ENCODE measurements around the gene PCDHGB4.
"Not testable (repeated sequence)": the region's sequence is repeated elsewhere in the genome, so short reads cannot be mapped to it uniquely, and the experiment has no call there.

Gene PCDHGB4

GRCh38 chr5:141397756-141398551 lies 10.5 kb downstream of the PCDHGB4 start, which contains the start of gene PCDHGB5:
TSS of gene PCDHGB5 (plus strand) at chr5:141397947. CDS start at chr5:141398128, 181 bp downstream.
- peak in 1 of 58 donors; percentile 10 for DNase-seq

- no peak for DNase-seq
Measured at GRCh38 chr5:141398608-141399007, 11.1 kb downstream of the PCDHGB4 start.

- no peak for DNase-seq
Measured at GRCh38 chr5:141399555-141400258, 12.2 kb downstream of the PCDHGB4 start.

GRCh38 chr5:141402553-141403243 lies 15.2 kb downstream of the PCDHGB4 start, which contains the start of gene PCDHGA9:
TSS of gene PCDHGA9 (plus strand) at chr5:141402778. CDS start at chr5:141402953, 175 bp downstream.
- DNase-seq = peak in 2 of 58 donors; percentile 21 to 27

GRCh38 chr5:141403387-141403786 lies 15.9 kb downstream of the PCDHGB4 start:
- no peak for DNase-seq

GRCh38 chr5:141407790-141408505 lies 20.4 kb downstream of the PCDHGB4 start, which contains the start of gene PCDHGB6:
TSS of gene PCDHGB6 (plus strand) at chr5:141408021. CDS start at chr5:141408203, 182 bp downstream.
- not testable (repeated sequence) for DNase-seq

- DNase-seq = no peak
Measured at GRCh38 chr5:141409598-141410306, 22.3 kb downstream of the PCDHGB4 start.

GRCh38 chr5:141411575-141411974 lies 24.1 kb downstream of the PCDHGB4 start:
- DNase-seq = no peak

GRCh38 chr5:141412854-141413539 lies 25.5 kb downstream of the PCDHGB4 start, which contains the start of gene PCDHGA10:
TSS of gene PCDHGA10 (plus strand) at chr5:141412987. CDS start at chr5:141413176, 189 bp downstream.
- DNase-seq = peak in 1 of 58 donors; percentile 12

- no peak for DNase-seq
Measured at GRCh38 chr5:141413540-141414069, 26.1 kb downstream of the PCDHGB4 start.

- DNase-seq = not testable (repeated sequence)
Measured at GRCh38 chr5:141414548-141415274, 27.2 kb downstream of the PCDHGB4 start.

- not testable (repeated sequence) for DNase-seq
Measured at GRCh38 chr5:141415275-141415618, 27.7 kb downstream of the PCDHGB4 start.

GRCh38 chr5:141417494-141418172 lies 30.1 kb downstream of the PCDHGB4 start, which contains the start of gene PCDHGB7:
TSS of gene PCDHGB7 (plus strand) at chr5:141417677. CDS start at chr5:141417860, 183 bp downstream.
- DNase-seq = peak in 14 of 58 donors; percentile 7 to 35 (median 22)

GRCh38 chr5:141419074-141419880 lies 31.8 kb downstream of the PCDHGB4 start:
- no peak for DNase-seq

GRCh38 chr5:141420855-141421488 lies 33.5 kb downstream of the PCDHGB4 start, which contains the start of gene PCDHGA11:
TSS of gene PCDHGA11 (plus strand) at chr5:141421051. CDS start at chr5:141421228, 177 bp downstream.
- no peak for DNase-seq

- DNase-seq = no peak
Measured at GRCh38 chr5:141421489-141421855, 34.0 kb downstream of the PCDHGB4 start.
